ENCODE results near the gene ZSCAN32.
A peak's percentile ranks its signal among the peaks of the same experiment; 100 is the strongest.

Gene ZSCAN32

DNA sequence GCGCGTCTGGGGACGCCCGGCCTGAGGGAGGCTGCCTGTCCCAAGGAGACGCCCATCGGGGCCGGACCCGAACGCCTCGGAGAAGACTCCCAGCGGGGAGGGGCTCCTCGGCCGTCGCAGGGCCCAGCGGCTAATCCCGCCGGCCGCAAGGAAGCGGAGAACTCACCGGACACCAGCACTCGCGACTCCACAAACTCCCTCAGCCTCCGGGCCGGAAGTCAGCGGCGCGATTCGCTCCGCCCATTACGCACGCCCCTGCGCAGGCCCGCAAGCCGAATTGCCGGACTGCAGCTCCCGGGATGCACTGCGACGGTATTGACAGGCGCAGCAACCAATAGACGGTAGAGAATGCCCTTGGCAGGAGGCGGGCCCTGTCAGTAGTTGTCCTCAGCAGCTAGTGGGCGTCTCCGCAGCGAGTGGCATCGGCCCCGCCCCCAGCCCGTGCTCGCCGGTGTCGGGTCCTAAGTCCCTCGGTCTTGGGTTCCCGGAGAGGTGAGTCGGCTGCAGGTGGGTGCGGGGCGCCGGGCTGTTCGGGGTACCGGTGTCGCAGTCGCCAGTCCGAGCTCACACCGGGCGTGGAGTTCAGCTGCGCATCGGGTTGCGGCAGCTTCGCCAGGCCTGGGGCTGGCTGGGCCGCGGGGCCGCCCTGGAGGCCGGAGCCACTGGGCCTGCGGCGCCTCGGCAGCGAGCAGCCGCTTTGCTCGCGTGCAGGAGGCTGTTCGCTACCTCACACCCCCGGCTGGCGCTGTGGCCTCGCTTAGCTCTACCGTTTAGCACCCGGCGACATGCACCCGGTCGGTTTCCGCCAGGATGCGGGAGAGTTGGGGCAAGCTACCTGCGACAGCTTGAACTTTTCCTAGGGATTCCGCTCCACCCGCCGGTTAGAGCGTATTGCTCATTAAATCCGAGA, at the start of gene ZSCAN32, which contains the start of gene ZNF174:
ZSCAN32 (minus strand) TSS at position 226 of the 910 bp plus-strand sequence. CDS start 3,447 bp downstream, outside the sequence.
ZNF174 (plus strand) TSS at position 437 of the 910 bp plus-strand sequence. CDS start 790 bp downstream, outside the sequence.
- peak; percentile 98 to 100 (median 99) for DNase-seq

DNA sequence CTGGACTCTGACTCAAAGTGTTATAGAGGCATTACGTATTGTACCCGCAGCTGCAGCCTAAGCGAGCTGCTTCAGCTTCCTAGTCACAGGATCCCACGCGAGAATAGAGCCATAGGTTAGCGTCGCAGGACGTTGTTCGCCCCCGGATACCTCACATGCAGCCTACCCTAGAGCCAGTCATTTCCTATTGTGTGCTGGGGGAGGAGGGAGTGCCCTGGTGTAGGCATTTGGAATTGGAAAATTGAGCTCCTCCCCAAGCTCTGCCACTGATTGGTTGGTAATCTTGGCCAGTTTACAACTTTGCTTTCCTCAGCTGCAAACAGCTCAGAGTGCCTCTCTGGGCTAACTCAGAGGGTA, 43.2 kb upstream of the ZSCAN32 start:
- peak in 1 of 3 experiments; percentile 47 for DNase-seq

DNA sequence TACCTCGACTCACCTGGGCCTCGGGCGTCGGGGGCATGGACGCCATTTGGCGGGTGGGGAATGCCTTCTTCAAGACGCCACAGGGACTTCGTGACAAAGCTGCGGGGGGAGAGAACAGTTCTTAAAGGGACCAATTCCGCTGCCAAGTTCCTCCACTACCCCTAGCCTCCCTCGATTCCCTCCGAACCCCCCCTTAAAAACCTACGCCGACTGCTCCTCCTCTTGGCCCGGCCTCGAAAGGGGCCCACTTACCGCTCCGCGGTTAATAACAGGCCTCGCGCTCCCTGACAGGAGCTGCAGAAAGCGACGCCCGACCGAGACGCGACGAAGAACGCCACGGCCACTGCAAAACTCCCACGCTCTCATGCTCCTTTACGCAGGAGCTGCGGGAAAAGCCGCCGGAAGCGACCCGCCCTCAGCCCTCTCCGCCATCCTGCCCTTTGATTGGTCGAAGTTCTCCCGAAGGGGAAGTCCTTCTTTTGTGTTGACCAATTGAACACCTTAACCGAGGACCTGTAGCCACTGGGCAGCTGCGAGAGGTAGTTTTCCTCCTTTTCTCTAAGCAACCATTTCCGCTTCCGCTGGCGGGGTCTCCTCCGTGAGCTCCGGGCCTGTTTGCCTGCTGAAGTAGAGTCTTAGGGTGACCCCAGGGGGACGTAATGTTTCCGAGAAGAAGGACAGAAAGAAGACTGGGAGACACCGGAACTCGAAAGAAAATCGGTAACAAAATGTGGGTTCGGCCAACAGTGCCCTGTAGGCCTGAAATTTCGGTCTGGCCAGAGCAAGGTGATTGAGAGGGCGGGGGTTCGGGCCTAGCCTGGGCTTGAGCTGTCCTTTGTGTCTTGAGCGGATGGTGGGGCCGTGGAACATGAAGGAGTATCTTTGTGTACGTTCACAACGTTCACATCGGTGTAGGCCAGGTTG, 42.6 kb upstream of the ZSCAN32 start, which contains the start of the genes NAA60 and ZNF597:
NAA60 (plus strand) TSS at position 573 of the 924 bp plus-strand sequence. CDS start 32,548 bp downstream, outside the sequence.
ZNF597 (minus strand) TSS at position 397 of the 924 bp plus-strand sequence; CDS start at position 46, 351 bp downstream.
- peak; percentile 88 to 96 (median 94) for DNase-seq

DNA sequence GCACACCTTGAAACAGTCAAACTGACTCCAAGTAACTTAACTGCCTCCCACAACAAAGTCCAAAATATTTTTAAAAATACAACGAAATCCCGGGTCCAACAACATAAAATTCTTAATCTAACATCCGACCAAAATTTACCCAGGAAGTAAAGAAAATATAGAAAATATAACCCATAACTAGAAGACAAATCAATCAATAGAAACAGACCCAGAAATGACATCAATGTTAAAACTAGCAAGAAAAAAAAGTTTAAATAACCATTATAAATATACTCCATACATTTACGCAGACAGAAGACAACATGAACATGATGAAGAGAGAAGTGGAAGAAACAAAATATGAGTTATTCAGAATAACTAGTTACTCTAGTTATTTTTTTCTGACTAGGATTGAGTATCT, 38.8 kb upstream of the ZSCAN32 start:
- no peak for DNase-seq

DNA sequence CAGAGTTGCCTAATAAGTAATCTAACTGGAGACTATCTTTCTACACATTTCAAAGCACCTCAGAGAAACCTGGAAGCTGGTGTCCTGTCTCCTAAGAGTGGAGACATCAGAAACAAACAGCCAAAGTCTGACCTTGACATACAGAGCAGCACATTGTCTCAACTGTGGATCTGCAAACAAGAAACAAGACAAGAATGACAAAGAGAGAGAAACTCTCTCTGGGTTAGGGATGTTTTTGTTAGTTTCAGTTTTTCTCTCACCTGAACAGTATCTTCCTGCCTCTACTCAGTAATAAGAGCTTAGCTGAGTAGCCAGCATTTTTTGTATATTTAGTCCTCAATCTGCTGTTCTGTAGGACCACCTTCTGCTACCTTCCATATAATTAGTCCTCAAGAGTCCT, 33.6 kb upstream of the ZSCAN32 start:
- no peak for DNase-seq

DNA sequence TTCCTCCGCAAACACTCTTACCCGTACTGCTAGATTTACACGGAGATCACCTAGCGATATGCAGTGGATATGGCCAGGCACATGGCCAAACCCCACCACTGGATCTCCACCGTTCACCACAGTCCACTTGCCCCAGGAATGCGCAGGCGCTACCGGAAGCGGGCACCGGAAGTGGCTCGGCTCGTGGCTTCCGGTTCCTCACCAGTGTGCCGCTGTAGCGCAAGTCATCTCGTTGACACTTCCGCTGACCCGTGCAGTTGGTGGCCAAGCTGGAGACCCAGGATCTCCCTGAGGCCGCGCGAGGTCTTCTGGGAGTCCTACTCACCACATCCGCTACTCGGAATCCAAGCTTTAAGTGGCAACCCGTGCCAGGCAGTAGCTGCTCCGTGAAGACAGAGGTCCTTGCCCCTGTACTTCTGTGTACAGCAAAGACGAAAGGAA, 31.0 kb upstream of the ZSCAN32 start:
- DNase-seq: no peak

DNA sequence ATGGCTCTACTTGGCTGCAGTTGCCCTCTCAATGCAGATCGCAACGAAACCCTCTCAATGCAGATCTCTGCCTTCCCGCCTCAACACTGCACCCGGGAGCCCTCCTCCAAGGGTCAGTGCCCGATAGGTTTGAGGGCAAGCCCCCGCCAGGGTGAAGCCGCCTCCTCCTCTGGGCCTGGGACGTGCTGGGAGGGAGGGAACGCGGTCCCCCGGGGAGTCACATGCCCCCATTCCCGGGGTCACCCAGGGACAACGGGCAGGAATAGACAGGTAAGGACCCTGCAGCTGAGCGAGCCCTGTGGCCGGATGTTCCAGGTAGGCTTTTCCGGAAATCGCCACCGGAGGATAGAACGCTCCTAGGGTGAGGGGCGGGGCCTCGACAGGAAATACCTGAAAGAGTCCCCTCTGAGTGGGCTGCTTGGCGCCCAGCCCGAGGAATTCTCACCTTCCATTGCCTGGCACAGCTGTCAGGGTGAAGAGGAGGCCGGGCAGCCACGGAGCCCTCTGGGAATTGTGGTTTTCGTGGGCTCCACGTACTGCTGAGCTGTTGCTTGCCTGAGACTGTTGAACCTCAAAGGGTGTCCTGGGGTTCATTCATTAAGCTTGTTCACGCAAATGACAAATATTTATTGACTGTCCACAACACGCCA, 13.1 kb upstream of the ZSCAN32 start:
- DNase-seq: no peak

DNA sequence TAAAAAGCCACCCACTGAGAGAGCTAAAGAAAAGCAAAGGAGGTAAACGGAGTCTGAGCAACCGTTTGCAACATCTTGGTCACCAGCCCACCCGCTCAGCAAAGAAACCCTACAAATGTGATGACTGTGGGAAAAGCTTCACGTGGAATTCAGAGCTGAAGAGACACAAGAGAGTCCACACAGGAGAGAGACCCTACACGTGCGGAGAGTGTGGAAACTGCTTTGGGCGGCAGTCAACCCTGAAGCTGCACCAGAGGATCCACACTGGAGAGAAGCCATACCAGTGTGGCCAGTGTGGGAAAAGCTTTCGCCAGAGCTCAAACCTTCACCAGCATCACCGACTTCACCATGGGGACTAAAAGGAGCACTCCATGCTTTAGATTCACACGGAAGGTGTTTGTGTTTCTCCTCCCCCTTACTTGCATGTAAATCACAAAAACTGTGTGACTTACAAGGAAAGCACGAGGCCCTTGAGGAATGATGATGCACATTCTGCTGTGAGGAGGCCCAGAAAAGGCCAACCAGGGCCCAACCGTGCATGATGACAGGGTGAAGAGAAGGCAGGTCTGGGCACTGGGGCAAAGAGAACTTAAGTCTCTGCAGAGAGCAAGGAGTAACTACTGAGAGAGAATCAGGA, 7.9 kb upstream of the ZSCAN32 start:
- DNase-seq: no peak

DNA sequence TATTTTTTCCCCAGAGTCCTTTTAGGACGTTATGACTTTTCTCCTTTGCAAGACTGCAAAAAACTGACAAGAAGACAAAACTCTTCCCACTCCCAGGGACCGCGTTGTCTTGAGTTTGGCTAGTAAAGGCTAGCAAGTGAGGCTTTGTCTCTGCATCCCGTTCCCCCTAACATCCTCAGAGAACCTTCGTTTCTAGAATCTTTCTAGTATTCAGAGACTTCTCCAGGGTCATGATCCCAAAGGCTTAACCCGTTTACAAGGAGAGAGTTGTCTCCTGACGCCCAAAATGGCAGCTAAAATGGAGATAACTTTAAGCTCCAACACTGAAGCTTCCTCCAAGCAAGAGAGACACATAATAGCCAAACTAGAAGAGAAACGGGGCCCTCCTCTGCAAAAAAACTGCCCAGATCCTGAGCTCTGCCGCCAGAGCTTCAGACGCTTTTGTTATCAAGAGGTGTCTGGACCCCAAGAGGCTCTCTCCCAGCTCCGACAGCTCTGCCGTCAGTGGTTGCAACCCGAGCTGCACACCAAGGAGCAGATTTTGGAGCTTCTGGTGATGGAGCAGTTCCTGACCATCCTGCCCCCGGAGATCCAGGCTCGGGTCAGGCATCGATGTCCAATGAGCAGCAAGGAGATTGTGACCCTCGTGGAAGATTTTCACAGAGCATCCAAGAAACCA, 1.1 kb upstream of the ZSCAN32 start:
- DNase-seq: peak; percentile 23 to 52 (median 28)

DNA sequence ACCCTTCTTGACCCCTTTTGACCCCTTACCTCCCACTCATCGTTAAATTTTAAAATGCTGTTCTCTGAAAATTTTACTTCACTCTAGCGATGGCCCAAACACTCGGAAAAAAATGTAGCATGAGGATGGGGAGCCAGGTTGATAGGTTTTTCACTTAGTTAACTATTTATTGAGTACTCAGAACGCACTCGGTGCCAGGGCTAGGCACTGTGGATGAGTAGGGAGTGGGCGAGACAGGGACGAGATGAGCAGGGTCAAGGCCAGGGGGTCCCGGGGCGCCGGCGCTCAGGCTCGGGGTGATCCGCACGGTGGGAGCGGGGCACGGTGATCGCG, 392 bp downstream of the ZSCAN32 start:
- DNase-seq: no peak

DNA sequence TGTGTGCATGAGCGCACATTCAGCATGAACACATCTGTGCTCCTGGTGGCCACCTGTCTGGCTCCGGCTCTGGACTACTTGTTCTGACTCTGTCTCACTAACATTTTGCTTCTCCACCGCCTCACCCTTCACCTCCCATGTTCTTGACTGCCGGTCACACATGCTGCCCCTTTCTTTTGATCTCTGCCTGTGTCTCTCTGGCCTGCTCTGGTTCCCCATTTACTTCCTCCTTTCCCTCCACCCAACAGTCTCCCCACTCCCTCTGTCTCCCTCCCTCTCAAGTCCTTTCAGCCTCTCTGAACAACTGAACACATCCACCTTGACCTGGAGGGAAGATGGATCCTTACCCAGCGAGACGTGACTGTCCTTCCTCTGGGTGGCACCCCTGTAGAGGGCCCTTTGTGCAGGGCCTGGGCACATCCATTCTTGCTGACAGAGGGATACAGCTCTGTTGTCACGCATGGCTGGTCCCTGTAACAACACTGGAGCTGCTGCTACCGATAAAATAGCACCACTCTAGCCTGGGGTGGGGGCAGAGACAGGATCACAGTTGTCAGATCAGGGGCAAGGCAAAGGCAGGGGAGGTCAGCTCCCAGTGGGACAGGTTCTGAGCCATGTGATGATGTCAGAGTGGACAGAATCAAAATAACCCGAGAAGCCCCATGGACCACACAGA, 11.0 kb downstream of the ZSCAN32 start:
- no peak for DNase-seq

DNA sequence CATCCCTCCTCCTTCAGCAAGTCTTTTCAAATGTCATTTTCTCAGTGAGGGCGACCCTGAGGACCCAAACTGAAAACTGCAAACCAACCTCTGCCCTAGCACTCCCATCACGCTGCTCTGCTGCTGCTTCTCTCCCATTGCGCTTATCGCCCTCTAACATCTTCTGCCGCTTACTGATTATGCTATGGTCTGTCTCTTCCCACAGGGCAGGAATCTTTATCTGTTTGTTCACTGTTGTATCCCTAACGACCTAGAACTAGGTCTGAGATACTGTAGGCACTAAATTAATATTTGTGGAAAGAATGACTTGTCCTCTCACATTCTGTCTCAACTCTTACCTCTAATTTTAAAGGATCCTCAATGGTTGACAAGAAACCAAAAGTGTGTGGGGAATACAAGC, 12.5 kb downstream of the ZSCAN32 start:
- no peak for DNase-seq

DNA sequence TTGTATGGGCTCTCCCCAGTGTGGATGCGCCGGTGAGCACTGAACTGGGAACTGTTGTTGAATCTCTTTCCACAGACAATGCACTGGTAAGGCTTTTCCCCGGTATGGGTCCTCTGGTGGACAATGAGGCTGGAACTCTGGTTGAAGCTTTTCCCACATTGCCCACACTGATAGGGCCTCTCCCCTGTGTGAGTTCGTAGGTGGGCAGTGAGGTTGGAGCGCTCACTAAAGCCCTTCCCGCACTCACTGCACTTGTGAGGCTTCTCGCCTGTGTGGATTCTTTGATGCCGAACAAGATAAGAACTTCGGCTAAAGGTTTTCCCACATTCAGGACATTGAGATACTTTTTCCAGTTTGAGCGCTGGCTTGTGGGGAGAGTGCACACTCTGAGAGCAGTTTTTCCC, 17.8 kb downstream of the ZSCAN32 start:
- no peak for DNase-seq

DNA sequence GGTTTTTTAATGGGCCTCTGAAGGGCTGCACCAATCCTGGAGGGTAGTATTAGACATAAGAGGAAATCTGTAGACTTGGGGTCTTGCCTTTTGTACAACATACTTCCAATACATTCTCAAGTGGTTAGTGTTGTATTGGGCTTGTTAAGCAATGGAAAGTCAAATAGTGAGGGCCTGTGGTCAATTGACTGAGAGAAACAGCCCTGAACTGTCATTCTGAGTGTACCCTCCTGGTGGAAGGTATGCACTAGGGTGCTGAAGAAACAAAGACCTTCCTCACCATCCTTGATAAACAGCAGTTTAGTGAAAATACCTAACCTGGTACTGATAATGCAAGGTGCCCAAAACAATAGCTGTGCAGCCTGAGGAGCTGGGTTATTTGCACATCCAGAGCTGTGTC, 22.9 kb downstream of the ZSCAN32 start:
- DNase-seq: no peak

DNA sequence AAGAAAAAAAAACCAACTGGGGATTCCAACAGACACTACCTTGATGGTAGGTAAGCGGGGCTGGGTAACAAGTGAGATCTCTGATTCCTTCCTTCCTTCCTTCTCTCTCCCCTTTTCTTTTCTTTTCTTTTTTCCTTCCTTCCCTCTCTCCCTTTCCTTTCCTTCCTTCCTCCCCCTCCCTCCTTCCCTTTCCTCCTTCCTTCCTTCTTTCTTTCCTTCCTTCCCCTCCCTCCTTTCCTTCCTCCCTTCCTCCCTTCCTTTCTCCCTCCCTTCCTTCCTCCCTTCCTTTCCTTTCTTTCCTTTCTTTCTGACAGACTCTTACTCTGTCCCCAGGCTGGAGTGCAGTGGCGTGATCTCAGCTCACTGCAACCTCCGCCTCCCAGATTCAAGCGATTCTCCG, 25.1 kb downstream of the ZSCAN32 start:
- DNase-seq: no peak

DNA sequence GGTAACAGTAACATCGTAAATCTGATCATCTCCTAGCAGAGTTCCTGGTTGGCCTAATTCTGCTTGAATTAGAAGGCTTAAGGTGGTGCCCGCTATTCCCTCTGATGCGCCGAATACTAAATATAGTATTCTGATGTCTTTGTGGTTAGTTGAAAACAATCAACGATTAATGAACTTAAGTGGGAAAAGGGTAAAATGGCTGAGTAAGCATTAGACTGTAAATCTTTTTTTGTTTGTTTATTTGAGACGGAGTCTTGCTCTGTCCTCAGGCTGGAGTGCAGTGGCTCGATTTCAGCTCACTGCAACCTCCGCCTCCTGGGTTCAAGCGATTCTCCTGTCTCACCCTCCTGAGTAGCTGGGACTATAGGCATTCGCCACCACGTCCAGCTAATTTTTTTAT, 31.7 kb downstream of the ZSCAN32 start:
- no peak for DNase-seq

DNA sequence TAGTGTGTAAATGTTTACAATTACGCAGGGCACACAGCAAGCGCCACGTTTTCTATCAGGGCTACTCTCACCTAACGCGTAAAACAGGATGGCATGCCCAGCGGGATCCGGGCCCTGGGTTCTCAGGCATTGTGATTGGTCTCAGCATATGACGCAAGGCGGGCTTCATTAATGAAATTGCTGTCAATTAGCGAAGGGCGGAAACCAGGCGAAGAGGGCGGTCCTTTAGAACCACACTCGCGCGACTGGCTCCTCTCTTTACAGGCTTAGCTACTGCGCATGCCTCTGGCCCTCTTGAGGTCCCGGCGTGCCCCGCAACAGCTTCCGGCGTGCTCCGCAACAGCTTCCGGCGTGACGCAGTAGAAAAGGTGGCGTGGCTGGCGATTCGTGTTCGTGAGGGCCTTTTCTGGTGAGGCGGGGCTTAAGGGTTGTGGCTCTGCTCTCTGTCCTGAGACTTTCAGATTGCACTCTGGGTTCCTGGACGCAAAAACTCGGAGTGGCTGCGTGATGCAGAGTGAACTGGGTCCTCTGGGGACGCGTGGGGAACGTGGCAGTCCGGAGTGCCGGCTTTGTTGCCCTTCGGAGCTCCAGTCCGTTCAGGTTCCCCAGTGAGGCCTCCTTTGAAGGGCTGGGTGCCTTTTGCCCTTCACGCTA, 35.9 kb downstream of the ZSCAN32 start:
- DNase-seq: peak; percentile 64 to 99 (median 95)

DNA sequence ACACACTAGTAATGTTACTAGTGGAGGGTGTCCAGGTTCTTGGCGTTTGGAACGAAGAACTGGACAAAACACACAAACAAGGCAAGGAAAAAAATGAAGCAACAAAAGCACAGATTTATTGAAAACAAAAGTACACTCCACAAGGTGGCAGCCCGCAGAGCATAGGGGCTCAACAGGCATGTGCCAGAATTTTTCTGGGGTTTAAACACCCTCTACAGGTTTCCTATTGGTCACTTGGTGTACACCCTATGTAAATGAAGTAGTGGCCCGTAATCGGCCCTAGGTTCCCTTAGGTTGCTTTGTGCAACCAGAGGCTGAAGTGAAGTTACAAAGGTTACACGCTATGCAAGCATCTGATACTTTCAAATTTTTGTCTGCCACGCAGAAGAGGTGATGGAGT, 37.0 kb downstream of the ZSCAN32 start:
- no peak for DNase-seq

DNA sequence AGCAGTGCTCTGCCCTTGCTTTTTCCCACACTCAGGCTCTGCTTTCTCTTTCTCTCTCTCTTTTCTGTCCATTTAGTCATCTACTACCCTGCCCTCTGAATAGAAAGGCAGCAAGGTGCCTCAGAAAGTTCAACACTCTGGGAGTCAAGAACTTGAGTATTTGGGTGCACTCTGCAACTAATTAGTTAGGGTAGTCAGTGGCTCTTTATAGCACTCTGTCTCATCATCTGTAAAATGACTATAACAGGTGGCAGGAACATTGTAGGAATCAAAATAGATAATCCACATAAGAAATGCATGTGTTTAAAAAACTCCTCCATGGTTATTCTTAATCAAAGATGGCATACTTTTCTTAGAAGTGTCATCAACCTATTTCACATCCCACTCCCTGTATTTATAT, 37.9 kb downstream of the ZSCAN32 start:
- no peak for DNase-seq

DNA sequence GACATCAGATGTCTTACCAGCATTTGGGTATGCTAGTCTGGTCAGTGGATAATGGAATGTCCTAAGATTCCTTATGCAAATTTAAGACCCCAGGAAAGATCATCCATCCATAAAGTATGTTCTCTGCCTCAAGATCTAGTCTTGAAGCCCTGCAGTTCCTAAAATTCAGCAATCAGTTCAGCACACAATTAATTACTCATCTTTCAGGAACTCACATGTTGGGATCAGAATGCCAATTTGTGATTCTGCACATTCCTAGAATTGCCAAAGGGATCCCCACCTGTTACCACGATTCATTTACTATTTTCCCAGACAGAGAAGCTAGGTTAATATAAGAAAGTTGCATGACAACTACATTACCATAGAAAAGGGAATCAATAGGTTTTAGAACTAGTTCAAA, 41.9 kb downstream of the ZSCAN32 start:
- no peak for DNase-seq

DNA sequence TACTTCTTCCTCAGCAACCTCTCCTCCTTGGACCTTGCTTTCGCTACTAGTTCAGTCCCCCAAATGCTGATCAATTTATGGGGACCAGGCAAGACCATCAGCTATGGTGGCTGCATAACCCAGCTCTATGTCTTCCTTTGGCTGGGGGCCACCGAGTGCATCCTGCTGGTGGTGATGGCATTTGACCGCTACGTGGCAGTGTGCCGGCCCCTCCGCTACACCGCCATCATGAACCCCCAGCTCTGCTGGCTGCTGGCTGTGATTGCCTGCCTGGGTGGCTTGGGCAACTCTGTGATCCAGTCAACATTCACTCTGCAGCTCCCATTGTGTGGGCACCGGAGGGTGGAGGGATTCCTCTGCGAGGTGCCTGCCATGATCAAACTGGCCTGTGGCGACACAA, 44.7 kb downstream of the ZSCAN32 start:
- DNase-seq: no peak

All from NCI-H1417 (cell line).